ENCODE results near the gene BOLL.
"Not testable (repeated sequence)": the region's sequence is repeated elsewhere in the genome, so short reads cannot be mapped to it uniquely, and the experiment has no call there.

BOLL gene

GRCh38 chr2:197784956-197785941 lies at the start of gene BOLL:
Gene BOLL (minus strand): TSS chr2:197785319. CDS start chr2:197781850, 3,469 bp downstream.
- Histone ChIP-seq H3K27me3 (replicated peaks; ENCODE audit: control insufficient read depth, insufficient read depth, low read length) (no peaks in the 10 kb centered on the region), H3K4me3 (replicated peaks; ENCODE audit: low read depth, low read length) (peak within 1 kb of the TSS; percentile 54), H3K36me3 (ENCODE audit: control insufficient read depth, insufficient read depth, low read length) (no peaks in the 10 kb centered on the region)
- TF ChIP-seq CTCF (IDR thresholded peaks at IDR 0.05; ENCODE audit: insufficient read depth, low read length, poor library complexity, severe bottlenecking), result no peak
- peak; percentile 9 for DNase-seq (ENCODE audit: extremely low read depth, insufficient read length)

- H3K36me3 ChIP-seq (ENCODE audit: control insufficient read depth, insufficient read depth, low read length); H3K4me3 ChIP-seq (replicated peaks; ENCODE audit: low read depth, low read length); DNase-seq (ENCODE audit: extremely low read depth, insufficient read length); H3K27me3 ChIP-seq (replicated peaks; ENCODE audit: control insufficient read depth, insufficient read depth, low read length): not testable (repeated sequence)
Observed at GRCh38 chr2:197834771-197835170, 49.7 kb upstream of the BOLL start.

GRCh38 chr2:197828464-197829135 lies 43.5 kb upstream of the BOLL start:
- no peak for DNase-seq (ENCODE audit: extremely low read depth, insufficient read length)
- no peak for TF ChIP-seq CTCF (IDR thresholded peaks at IDR 0.05; ENCODE audit: insufficient read depth, low read length, poor library complexity, severe bottlenecking)
- Histone ChIP-seq H3K4me3 (replicated peaks; ENCODE audit: low read depth, low read length) (no peak overlapping the region), H3K27me3 (replicated peaks; ENCODE audit: control insufficient read depth, insufficient read depth, low read length) (no peaks in the 10 kb centered on the region), H3K36me3 (ENCODE audit: control insufficient read depth, insufficient read depth, low read length) (no peaks in the 10 kb centered on the region)

GRCh38 chr2:197827618-197828017 lies 42.5 kb upstream of the BOLL start:
- Histone ChIP-seq H3K27me3 (replicated peaks; ENCODE audit: control insufficient read depth, insufficient read depth, low read length) (no peaks in the 10 kb centered on the region), H3K36me3 (ENCODE audit: control insufficient read depth, insufficient read depth, low read length) (no peaks in the 10 kb centered on the region), H3K4me3 (replicated peaks; ENCODE audit: low read depth, low read length) (no peak overlapping the region)
- no peak for TF ChIP-seq CTCF (IDR thresholded peaks at IDR 0.05; ENCODE audit: insufficient read depth, low read length, poor library complexity, severe bottlenecking)
- DNase-seq (ENCODE audit: extremely low read depth, insufficient read length), result no peak

GRCh38 chr2:197822333-197822732 lies 37.2 kb upstream of the BOLL start:
- Histone ChIP-seq H3K4me3 (replicated peaks; ENCODE audit: low read depth, low read length) (no peak overlapping the region), H3K36me3 (ENCODE audit: control insufficient read depth, insufficient read depth, low read length) (no peaks in the 10 kb centered on the region), H3K27me3 (replicated peaks; ENCODE audit: control insufficient read depth, insufficient read depth, low read length) (no peaks in the 10 kb centered on the region)
- no peak for TF ChIP-seq CTCF (IDR thresholded peaks at IDR 0.05; ENCODE audit: insufficient read depth, low read length, poor library complexity, severe bottlenecking)
- no peak for DNase-seq (ENCODE audit: extremely low read depth, insufficient read length)
